ENCODE data around the gene NELL2.

- TF ChIP-seq CTCF (IDR thresholded peaks at IDR 0.05) (no peak), POLR2A (IDR thresholded peaks at IDR 0.05) (no peak)
These were observed 350.1 kb downstream of the NELL2 start for GRCh38 chr12:44525806-44526654.
